Natural killer cell (primary cell): ENCODE results near the gene DEGS1. TPM values are rescaled to one million over a fixed set of nuclear protein-coding genes. Genes with fewer than 3 reads are reported as not detected.
A peak's percentile ranks its signal among the peaks of the same experiment; 100 is the strongest.

Source experiments
- ATAC-seq, 3 donors: fragments of 150-1000 bp in 2 of 3; fragments of 200-7000 bp in 1 of 3; cut with Tn5 transposase; 1 replicate in 1 of 3; 2 replicates in 2 of 3; pipeline ENCODE4 v1.10.0; 2021; ENCODE audit warnings: mild to moderate bottlenecking in 2 of 3, moderate library complexity in 2 of 3
- DNase-seq, 2 donors: peaks; one replicate each; pipeline versions ENCODE4 v3.0.0 to v3.0.0-alpha.2; 2013 to 2021; ENCODE audit warnings: mixed read lengths in 1 of 2
- H3K27ac ChIP-seq: one replicate; pipeline ENCODE4 v1.5.1; 2013; ENCODE audit warnings: mild to moderate bottlenecking, low read length
- H3K27me3 ChIP-seq: one replicate; pipeline ENCODE4 v1.6.1; 2013; ENCODE audit warnings: low read length; ENCODE audit not compliant: control insufficient read depth, insufficient read depth
- H3K36me3 ChIP-seq: one replicate; pipeline ENCODE4 v1.6.1; 2013; ENCODE audit warnings: low read length; ENCODE audit not compliant: control insufficient read depth, insufficient read depth
- H3K4me1 ChIP-seq: one replicate; pipeline ENCODE4 v1.6.1; 2013; ENCODE audit warnings: low read length; ENCODE audit not compliant: control insufficient read depth, insufficient read depth
- H3K4me3 ChIP-seq: one replicate; pipeline ENCODE4 v1.5.1; 2013; ENCODE audit warnings: low read length
- H3K9me3 ChIP-seq: one replicate; pipeline ENCODE4 v1.6.1; 2013; ENCODE audit warnings: low read length; ENCODE audit not compliant: control insufficient read depth, insufficient read depth
- H3K27ac Mint-ChIP-seq, 2 donors: one replicate each; pipeline ENCODE4 v1.8.0; 2022; ENCODE audit warnings: mild to moderate bottlenecking in 2 of 2, mixed read lengths in 2 of 2, moderate library complexity in 1 of 2
- H3K27me3 Mint-ChIP-seq, 2 donors: one replicate each; pipeline ENCODE4 v1.8.0; 2022; ENCODE audit warnings: low read depth in 2 of 2, mixed read lengths in 2 of 2
- H3K36me3 Mint-ChIP-seq: one replicate; pipeline ENCODE4 v1.8.0; 2022; ENCODE audit warnings: mixed read lengths
- H3K4me1 Mint-ChIP-seq, 2 donors: one replicate each; pipeline ENCODE4 v1.8.0; 2022; ENCODE audit warnings: mixed read lengths in 2 of 2
- H3K4me3 Mint-ChIP-seq: one replicate; pipeline ENCODE4 v1.8.0; 2022; ENCODE audit warnings: mild to moderate bottlenecking, moderate library complexity, mixed read lengths
- H3K9me3 Mint-ChIP-seq, 2 donors: one replicate each; pipeline ENCODE4 v1.8.0; 2022; ENCODE audit warnings: mixed read lengths in 2 of 2
- WGBS: methylation state at CpG from one replicate; pipeline ENCODE4 v1.1.7; 2013; ENCODE audit warnings: missing lambda C conversion rate; ENCODE audit not compliant: insufficient coverage; 5-methylcytosine and 5-hydroxymethylcytosine counted together
- intact Hi-C: fragments of 100-400 bp; cut with micrococcal nuclease; formaldehyde crosslinking; loops from one replicate; pipeline ENCODE4 v1.14.2; 2022
- total RNA-seq, 4 donors: library from RNA; stranded (reverse); fragments of 120-200 nt in 1 of 4; gene quantifications; one replicate each; pipeline versions ENCODE4 v1.2.3 to v1.2.4, GENCODE V29; 2013 to 2022
- TF ChIP-seq, protein P1 (sequence below): fragments of 200-600 bp; IDR thresholded peaks from one replicate; pipeline ENCODE4 v1.8.0; 2022; ENCODE audit warnings: antibody characterized with exemption

The DEGS1 gene
- total RNA-seq, 3 donors from 2014 or later (not counting 1 experiment from before 2014, with no cell fraction given) = 28.6 to 29.2 (median 28.6) TPM

- DNase-seq (no peak), ATAC-seq (no peak)
- Histone ChIP-seq H3K4me1 (no peaks in the 10 kb centered on the region), H3K9me3 (no peaks in the 10 kb centered on the region), H3K36me3 (peaks cover 9% of the 10 kb centered on the region), H3K27me3 (no peaks in the 10 kb centered on the region), H3K4me3 (no peak overlapping the region), H3K27ac (no peak overlapping the region)
- Mint-ChIP-seq H3K9me3 (no peaks in the 10 kb centered on the region), H3K36me3 (no peaks in the 10 kb centered on the region), H3K27ac (peak overlapping the region in 1 of 2 donors; percentile 47), H3K27me3 (no peaks in the 10 kb centered on the region), H3K4me1 (peaks cover 4 to 20% of the 10 kb centered on the region in 2 donors), H3K4me3 (no peak overlapping the region)
- intact Hi-C loops = no loop called here
- TF ChIP-seq, protein P1, sequence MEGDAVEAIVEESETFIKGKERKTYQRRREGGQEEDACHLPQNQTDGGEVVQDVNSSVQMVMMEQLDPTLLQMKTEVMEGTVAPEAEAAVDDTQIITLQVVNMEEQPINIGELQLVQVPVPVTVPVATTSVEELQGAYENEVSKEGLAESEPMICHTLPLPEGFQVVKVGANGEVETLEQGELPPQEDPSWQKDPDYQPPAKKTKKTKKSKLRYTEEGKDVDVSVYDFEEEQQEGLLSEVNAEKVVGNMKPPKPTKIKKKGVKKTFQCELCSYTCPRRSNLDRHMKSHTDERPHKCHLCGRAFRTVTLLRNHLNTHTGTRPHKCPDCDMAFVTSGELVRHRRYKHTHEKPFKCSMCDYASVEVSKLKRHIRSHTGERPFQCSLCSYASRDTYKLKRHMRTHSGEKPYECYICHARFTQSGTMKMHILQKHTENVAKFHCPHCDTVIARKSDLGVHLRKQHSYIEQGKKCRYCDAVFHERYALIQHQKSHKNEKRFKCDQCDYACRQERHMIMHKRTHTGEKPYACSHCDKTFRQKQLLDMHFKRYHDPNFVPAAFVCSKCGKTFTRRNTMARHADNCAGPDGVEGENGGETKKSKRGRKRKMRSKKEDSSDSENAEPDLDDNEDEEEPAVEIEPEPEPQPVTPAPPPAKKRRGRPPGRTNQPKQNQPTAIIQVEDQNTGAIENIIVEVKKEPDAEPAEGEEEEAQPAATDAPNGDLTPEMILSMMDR = no peak
- 69% methylated on average over 3 of the region's 3 CpGs for WGBS
Measured at GRCh38 chr1:224151117-224151516, 31.9 kb upstream of the DEGS1 start.

DNA sequence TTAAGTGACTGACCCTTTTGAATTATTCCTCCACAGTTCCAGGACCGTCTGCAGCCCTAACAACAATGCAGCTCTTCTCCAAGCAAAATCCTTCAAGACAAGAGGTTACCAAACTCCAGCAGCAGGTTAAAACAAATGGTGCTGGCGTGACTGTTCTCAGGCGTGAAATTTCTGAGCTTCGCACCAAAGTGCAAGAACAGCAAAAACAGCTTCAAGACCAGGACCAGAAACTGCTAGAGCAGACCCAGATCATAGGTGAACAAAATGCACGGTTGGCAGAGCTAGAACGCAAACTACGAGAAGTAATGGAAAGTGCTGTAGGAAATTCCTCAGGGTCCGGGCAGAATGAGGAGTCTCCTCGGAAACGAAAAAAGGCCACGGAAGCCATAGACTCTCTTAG lies 25.7 kb upstream of the DEGS1 start:
- Mint-ChIP-seq H3K27ac (no peak overlapping the region), H3K36me3 (peaks cover 23% of the 10 kb centered on the region), H3K27me3 (no peaks in the 10 kb centered on the region), H3K9me3 (no peaks in the 10 kb centered on the region), H3K4me1 (peaks cover 0 to 3% of the 10 kb centered on the region in 2 donors), H3K4me3 (no peak overlapping the region)
- no peak overlapping the region for H3K27ac ChIP-seq
- H3K4me1 ChIP-seq = no peaks in the 10 kb centered on the region
- no peaks in the 10 kb centered on the region for H3K9me3 ChIP-seq
- 99% methylated on average over 11 of the region's 11 CpGs for WGBS
- H3K36me3 ChIP-seq = peaks cover 43% of the 10 kb centered on the region
- intact Hi-C loops = no loop called here
- no peaks in the 10 kb centered on the region for H3K27me3 ChIP-seq
- TF ChIP-seq, protein P1 = no peak
- ATAC-seq (no peak), DNase-seq (no peak)
- no peak overlapping the region for H3K4me3 ChIP-seq

DNA sequence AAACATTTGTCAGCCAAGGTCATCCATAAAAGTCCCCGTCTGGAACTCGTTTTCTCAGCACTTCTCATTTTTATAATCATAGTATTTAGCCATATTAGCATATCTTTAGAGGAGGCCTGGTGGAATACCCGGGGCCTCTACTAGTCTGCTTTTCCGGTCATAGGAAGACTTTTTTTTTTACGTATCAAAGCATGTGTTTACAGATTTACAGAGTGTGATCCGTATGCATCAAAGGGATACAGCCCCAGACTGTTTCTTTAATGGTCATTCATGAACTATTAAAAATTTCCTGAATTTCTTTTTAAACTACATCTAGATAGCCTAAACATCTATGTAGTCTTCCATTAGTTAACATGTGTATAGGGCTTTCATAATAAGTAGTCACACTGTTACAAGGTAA lies 23.5 kb upstream of the DEGS1 start:
- peaks cover 23% of the 10 kb centered on the region for H3K36me3 Mint-ChIP-seq
- H3K4me3 Mint-ChIP-seq = no peak overlapping the region
- Histone ChIP-seq H3K4me3 (no peak overlapping the region), H3K9me3 (no peaks in the 10 kb centered on the region), H3K27me3 (no peaks in the 10 kb centered on the region), H3K36me3 (peaks cover 39% of the 10 kb centered on the region), H3K4me1 (no peaks in the 10 kb centered on the region), H3K27ac (no peak overlapping the region)
- peaks cover 1 to 3% of the 10 kb centered on the region in 2 donors for H3K4me1 Mint-ChIP-seq
- TF ChIP-seq, protein P1 = no peak
- no peak for DNase-seq
- ATAC-seq = no peak
- no peak overlapping the region for H3K27ac Mint-ChIP-seq
- no peaks in the 10 kb centered on the region for H3K9me3 Mint-ChIP-seq
- intact Hi-C loops = no loop called here
- 82% methylated on average over 6 of the region's 6 CpGs for WGBS
- H3K27me3 Mint-ChIP-seq = no peaks in the 10 kb centered on the region

- no peak for DNase-seq
- no peak for ATAC-seq
- Mint-ChIP-seq H3K36me3 (peaks cover 23% of the 10 kb centered on the region), H3K27ac (no peak overlapping the region), H3K9me3 (no peaks in the 10 kb centered on the region), H3K27me3 (no peaks in the 10 kb centered on the region), H3K4me1 (peaks cover 4 to 6% of the 10 kb centered on the region in 2 donors), H3K4me3 (no peak overlapping the region)
- Histone ChIP-seq H3K36me3 (peaks cover 39% of the 10 kb centered on the region), H3K9me3 (no peaks in the 10 kb centered on the region), H3K4me3 (no peak overlapping the region), H3K27me3 (no peaks in the 10 kb centered on the region), H3K27ac (no peak overlapping the region), H3K4me1 (no peaks in the 10 kb centered on the region)
- 95% methylated on average over 9 of the region's 9 CpGs for WGBS
- TF ChIP-seq, protein P1 = no peak
- intact Hi-C loops = no loop called here
Measured at GRCh38 chr1:224160171-224160682, 22.8 kb upstream of the DEGS1 start.
